HepG2 (cell line): ENCODE measurements around the gene OSBPL2.

Experiments used
- REXO4 ChIP-seq: sonication (generic); formaldehyde crosslinking; IDR thresholded peaks from 2 replicates; pipeline ENCODE4 v1.8.0; 2022; ENCODE audit warnings: missing genetic modification reagents, mild to moderate bottlenecking, borderline replicate concordance
- TF ChIP-seq, protein P1 (sequence below): sonication (generic); formaldehyde crosslinking; conservative IDR thresholded peaks from 2 replicates; pipeline ENCODE4 v1.5.0; 2020; ENCODE audit warnings: missing genetic modification reagents

GRCh38 chr20:62236200-62236599 is 2.1 kb upstream of the OSBPL2 start:
- TF ChIP-seq, protein P1, sequence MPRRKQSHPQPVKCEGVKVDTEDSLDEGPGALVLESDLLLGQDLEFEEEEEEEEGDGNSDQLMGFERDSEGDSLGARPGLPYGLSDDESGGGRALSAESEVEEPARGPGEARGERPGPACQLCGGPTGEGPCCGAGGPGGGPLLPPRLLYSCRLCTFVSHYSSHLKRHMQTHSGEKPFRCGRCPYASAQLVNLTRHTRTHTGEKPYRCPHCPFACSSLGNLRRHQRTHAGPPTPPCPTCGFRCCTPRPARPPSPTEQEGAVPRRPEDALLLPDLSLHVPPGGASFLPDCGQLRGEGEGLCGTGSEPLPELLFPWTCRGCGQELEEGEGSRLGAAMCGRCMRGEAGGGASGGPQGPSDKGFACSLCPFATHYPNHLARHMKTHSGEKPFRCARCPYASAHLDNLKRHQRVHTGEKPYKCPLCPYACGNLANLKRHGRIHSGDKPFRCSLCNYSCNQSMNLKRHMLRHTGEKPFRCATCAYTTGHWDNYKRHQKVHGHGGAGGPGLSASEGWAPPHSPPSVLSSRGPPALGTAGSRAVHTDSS (CRISPR knock-in tag): no peak
- TF ChIP-seq REXO4 (CRISPR knock-in tag): no peak
